Hepatocyte (in vitro differentiated cells): Measurements from ENCODE around the gene ARHGAP9. TPM values are rescaled to one million over a fixed set of nuclear protein-coding genes. Genes with fewer than 3 reads are reported as not detected.
A peak's percentile ranks its signal among the peaks of the same experiment; 100 is the strongest.

Experiments
- DNase-seq: peaks from one replicate; pipeline ENCODE4 v3.0.0-alpha.2; 2016; ENCODE audit warnings: low spot score
- H2AFZ ChIP-seq: fragments of 200-600 bp; sonication (generic); 2 replicates; pipeline ENCODE4 v1.6.0; 2016; ENCODE audit warnings: antibody characterized with exemption, mild to moderate bottlenecking
- H3K27ac ChIP-seq: fragments of 200-600 bp; sonication (generic); 2 replicates; pipeline ENCODE4 v1.5.1; 2016; ENCODE audit warnings: mild to moderate bottlenecking
- H3K27me3 ChIP-seq: fragments of 200-600 bp; sonication (generic); 2 replicates; pipeline ENCODE4 v1.6.1; 2016
- H3K36me3 ChIP-seq: fragments of 200-600 bp; sonication (generic); replicated peaks from 2 replicates; pipeline ENCODE4 v1.5.1; 2016; ENCODE audit warnings: low read depth; ENCODE audit not compliant: insufficient read depth
- H3K4me1 ChIP-seq: fragments of 200-600 bp; sonication (generic); 2 replicates; pipeline ENCODE4 v1.5.1; 2016; ENCODE audit warnings: mild to moderate bottlenecking, moderate library complexity; ENCODE audit not compliant: insufficient read depth
- H3K4me2 ChIP-seq: fragments of 200-600 bp; sonication (generic); 2 replicates; pipeline ENCODE4 v1.6.0; 2016
- H3K4me3 ChIP-seq: fragments of 200-600 bp; sonication (generic); 2 replicates; pipeline ENCODE4 v1.5.1; 2016; ENCODE audit warnings: mild to moderate bottlenecking
- H3K79me2 ChIP-seq: fragments of 200-600 bp; sonication (generic); 2 replicates; pipeline ENCODE4 v1.6.0; 2017; ENCODE audit warnings: mild to moderate bottlenecking
- H3K9me2 ChIP-seq: fragments of 200-600 bp; sonication (generic); replicated peaks from 2 replicates; pipeline ENCODE4 v1.6.0; 2017; ENCODE audit warnings: mild to moderate bottlenecking; ENCODE audit not compliant: insufficient read depth
- H3K9me3 ChIP-seq: fragments of 200-600 bp; sonication (generic); 2 replicates; pipeline ENCODE4 v1.5.1; 2016; ENCODE audit warnings: low read depth, mild to moderate bottlenecking
- H4K20me1 ChIP-seq: fragments of 200-600 bp; sonication (generic); 2 replicates; pipeline ENCODE4 v1.6.0; 2016; ENCODE audit warnings: mild to moderate bottlenecking; ENCODE audit not compliant: insufficient read depth, poor library complexity, severe bottlenecking
- CTCF ChIP-seq: fragments of 200-600 bp; sonication (generic); IDR thresholded peaks from 2 replicates; pipeline ENCODE4 v1.5.1; 2016; ENCODE audit warnings: antibody characterized with exemption, mild to moderate bottlenecking; ENCODE audit not compliant: poor library complexity
- EZH2 ChIP-seq: fragments of 200-600 bp; sonication (generic); IDR thresholded peaks from 2 replicates; pipeline ENCODE4 v1.6.1; 2016; ENCODE audit warnings: antibody characterized with exemption, mild to moderate bottlenecking, borderline replicate concordance
- EZH2phosphoT487 ChIP-seq: fragments of 200-600 bp; sonication (generic); IDR thresholded peaks from one replicate; pipeline ENCODE4 v1.6.1; 2018; ENCODE audit warnings: antibody characterized with exemption, mild to moderate bottlenecking, low read depth, moderate library complexity; ENCODE audit not compliant: unreplicated experiment, severe bottlenecking
- WGBS: methylation state at CpG from one replicate; pipeline ENCODE4 v1.1.6; 2016; ENCODE audit warnings: low lambda C conversion rate; ENCODE audit errors: missing lambda C conversion rate; 5-methylcytosine and 5-hydroxymethylcytosine counted together
- polyA plus RNA-seq: library from polyadenylated mRNA; unstranded; fragments of >200 nt; fragmentation: Nextera tagmentation; extraction: Ambion mirVana; gene quantifications from 2 replicates; pipeline ENCODE4 v1.2.1, GENCODE V29; 2016
- total RNA-seq: library from RNA; depleted of rRNA; stranded (reverse); fragments of >200 nt; gene quantifications from 2 replicates; pipeline ENCODE4 v1.2.3, GENCODE V29; 2014

The ARHGAP9 gene
- total and polyA plus RNA-seq, 2 experiments from 2014 or later = 2.0 to 2.2 TPM

GRCh38 chr12:57456145-57456700 lies 23.4 kb downstream of the ARHGAP9 start:
- H3K4me3 ChIP-seq = no peak overlapping the region
- H3K27me3 ChIP-seq = no peaks in the 10 kb centered on the region
- peak; percentile 79 for DNase-seq
- H3K4me1 ChIP-seq = peaks cover 41% of the 10 kb centered on the region
- no peak overlapping the region for H3K27ac ChIP-seq
- no peaks in the 10 kb centered on the region for H3K36me3 ChIP-seq
- WGBS = 46% methylated on average over 15 of the region's 15 CpGs
- no peaks in the 10 kb centered on the region for H3K79me2 ChIP-seq
- peak overlapping the region; percentile 65 for H3K4me2 ChIP-seq
- TF ChIP-seq CTCF (peak; percentile 63), EZH2 (no peak)
- no peaks in the 10 kb centered on the region for H3K9me2 ChIP-seq
- H2AFZ ChIP-seq = no peak overlapping the region
- H3K9me3 ChIP-seq = no peaks in the 10 kb centered on the region
- no peaks in the 10 kb centered on the region for H4K20me1 ChIP-seq

- no peaks in the 10 kb centered on the region for H3K9me3 ChIP-seq
- no peaks in the 10 kb centered on the region for H3K9me2 ChIP-seq
- H3K79me2 ChIP-seq = no peaks in the 10 kb centered on the region
- no peak overlapping the region for H2AFZ ChIP-seq
- H3K27me3 ChIP-seq = no peaks in the 10 kb centered on the region
- peak overlapping the region; percentile 91 for H3K27ac ChIP-seq
- no peak for DNase-seq
- TF ChIP-seq EZH2 (no peak), CTCF (no peak), EZH2phosphoT487 (no peak)
- no peaks in the 10 kb centered on the region for H4K20me1 ChIP-seq
- H3K4me3 ChIP-seq = no peak overlapping the region
- peak overlapping the region; percentile 65 for H3K4me2 ChIP-seq
- WGBS = 63% methylated on average over 10 of the region's 10 CpGs
- H3K4me1 ChIP-seq = peaks cover 48% of the 10 kb centered on the region
- H3K36me3 ChIP-seq = no peaks in the 10 kb centered on the region
Observed at GRCh38 chr12:57455374-57456144, 24.1 kb downstream of the ARHGAP9 start.

- Histone ChIP-seq H4K20me1 (no peaks in the 10 kb centered on the region), H3K27me3 (no peaks in the 10 kb centered on the region), H3K4me1 (peaks cover 48% of the 10 kb centered on the region), H3K79me2 (no peaks in the 10 kb centered on the region), H3K9me3 (no peaks in the 10 kb centered on the region), H3K4me2 (peak within 1 kb of the TSS; percentile 65), H3K9me2 (no peaks in the 10 kb centered on the region), H3K4me3 (no peak within 1 kb of the TSS), H3K27ac (peak within 1 kb of the TSS; percentile 91), H2AFZ (no peak within 1 kb of the TSS), H3K36me3 (no peaks in the 10 kb centered on the region)
- TF ChIP-seq CTCF = no peak
- TF ChIP-seq EZH2 = no peak
- no peak for TF ChIP-seq EZH2phosphoT487
- DNase-seq = peak; percentile 83
- WGBS = 51% methylated on average over 7 of the region's 10 CpGs
Observed at GRCh38 chr12:57454566-57455373, 24.9 kb downstream of the ARHGAP9 start, which contains the start of gene INHBE. TSS of gene INHBE (plus strand) at chr12:57455307. CDS start at chr12:57455537, 230 bp downstream.
